Activated CD4-positive, CD25-positive, alpha-beta regulatory T cell (primary cell): ENCODE measurements around the gene ZNF655.
"Not testable (repeated sequence)": the region's sequence is repeated elsewhere in the genome, so short reads cannot be mapped to it uniquely, and the experiment has no call there.

ENCODE experiments used
- DNase-seq, 4 experiments: peaks; one replicate each; lab custom pipeline; 2025; lab: John Stamatoyannopoulos, UW

The ZNF655 gene

DNA sequence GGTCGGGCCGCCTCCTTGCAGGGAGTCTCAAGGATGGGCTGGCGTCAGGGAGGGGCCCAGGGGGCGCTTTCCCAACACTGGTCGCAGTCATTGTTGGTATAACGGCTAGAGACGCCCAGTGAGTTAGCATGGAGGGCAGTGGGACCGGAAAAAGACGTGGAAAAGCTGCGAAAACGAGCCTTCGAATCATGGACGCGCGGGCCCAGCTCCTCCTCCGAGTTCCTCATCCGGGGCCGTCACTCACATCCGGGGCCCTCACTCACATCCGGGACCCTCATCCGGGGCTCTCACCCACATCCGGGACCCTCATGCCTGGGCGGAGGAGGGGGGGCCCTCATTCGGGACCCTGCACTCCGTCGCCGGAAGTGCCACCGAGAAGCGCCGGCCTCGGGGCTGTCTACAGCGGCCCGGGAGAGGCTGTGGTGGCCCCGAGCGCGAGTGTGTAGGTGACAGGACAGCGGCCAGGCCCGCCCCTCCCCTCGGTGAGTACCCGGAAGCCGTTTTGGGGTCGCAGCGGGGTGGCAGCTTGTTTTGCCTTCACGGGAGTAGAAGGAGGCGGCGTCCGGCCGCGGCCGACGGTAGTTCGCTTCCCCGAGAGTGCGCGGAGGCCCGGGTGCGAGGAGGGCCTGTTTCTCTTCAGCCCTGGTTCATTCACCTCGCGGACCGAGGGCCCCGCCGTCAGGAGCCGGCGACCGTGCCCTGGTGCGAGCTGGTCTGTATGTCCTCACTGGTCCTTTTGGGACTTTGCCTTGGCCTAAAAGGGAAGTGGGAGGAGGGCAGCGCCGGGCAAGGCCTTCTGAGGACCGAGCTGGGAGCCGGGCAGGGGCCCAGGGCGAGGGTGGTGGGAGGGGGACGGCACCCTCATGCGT lies at the start of gene ZNF655:
Gene ZNF655 (plus strand): TSS at position 337 of the 869 bp plus-strand sequence. CDS start 1,918 bp downstream, outside the sequence.
- DNase-seq = peak; percentile 77 to 93 (median 88)

GRCh38 chr7:99514050-99514449 lies 44.4 kb upstream of the ZNF655 start:
- DNase-seq = no peak

- DNase-seq = no peak
Measured at GRCh38 chr7:99521399-99521798, 37.0 kb upstream of the ZNF655 start.

- no peak for DNase-seq
Measured at GRCh38 chr7:99525713-99526440, 32.6 kb upstream of the ZNF655 start.

DNA sequence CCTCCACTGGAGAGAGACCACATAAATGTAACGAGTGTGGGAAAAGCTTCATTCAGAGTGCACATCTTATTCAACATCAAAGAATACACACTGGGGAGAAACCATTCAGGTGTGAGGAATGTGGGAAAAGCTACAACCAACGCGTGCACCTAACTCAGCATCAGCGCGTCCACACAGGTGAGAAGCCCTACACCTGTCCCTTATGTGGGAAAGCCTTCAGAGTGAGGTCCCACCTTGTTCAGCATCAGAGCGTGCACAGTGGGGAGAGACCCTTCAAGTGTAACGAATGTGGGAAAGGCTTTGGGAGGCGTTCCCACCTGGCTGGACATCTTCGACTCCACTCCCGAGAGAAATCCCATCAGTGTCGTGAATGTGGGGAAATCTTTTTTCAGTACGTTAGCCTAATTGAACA lies 27.1 kb upstream of the ZNF655 start:
- no peak for DNase-seq

DNA sequence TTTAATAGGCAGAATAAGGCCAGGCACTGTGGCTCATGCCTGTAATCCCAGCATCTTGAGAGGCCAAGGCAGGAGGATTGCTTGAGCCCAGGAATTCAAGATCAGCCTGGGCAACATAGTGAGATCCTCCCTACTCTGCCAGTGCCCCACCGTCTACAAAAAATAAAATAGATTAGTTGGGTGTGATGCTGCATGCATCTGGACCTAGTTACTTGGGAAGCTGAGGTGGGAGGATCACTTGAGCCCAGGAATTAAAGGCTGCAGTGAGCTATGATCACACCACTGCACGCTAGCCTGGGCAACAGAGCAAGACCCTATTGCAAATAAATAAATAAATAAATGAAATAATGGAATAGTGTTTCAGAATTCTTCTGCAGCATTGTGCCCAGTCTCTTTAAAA lies 22.8 kb upstream of the ZNF655 start:
- no peak for DNase-seq

DNA sequence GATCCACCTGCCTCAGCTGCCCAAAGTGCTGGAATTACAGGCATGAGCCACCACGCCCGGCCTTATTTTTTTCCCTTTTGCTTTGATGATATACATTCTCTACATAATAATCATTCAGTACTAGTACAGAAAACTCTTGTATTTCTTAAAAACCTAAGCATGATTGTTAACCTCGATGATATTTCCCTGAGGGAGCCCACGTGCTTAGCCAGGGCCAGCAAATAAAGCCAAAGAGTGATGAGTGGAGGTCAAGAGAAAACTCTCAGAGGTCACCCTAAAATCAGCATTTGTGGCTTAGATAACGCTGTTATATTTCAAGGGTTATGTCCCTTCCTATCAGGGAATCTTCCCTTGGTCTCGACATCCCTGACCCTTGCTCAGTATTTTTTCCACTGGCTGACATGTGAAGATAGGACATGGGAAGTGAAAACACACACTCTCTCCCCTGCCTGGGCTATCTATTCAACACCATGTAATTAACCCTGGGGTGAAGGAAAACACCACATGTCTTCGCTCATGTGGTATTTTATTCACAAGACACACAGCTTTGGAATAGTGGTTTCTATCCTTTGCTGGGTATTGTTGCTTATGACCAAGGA lies 19.1 kb upstream of the ZNF655 start:
- DNase-seq = no peak

GRCh38 chr7:99540542-99540941 lies 17.9 kb upstream of the ZNF655 start:
- no peak for DNase-seq

GRCh38 chr7:99541212-99541611 lies 17.2 kb upstream of the ZNF655 start:
- no peak for DNase-seq

GRCh38 chr7:99543081-99543671 lies 15.3 kb upstream of the ZNF655 start:
- DNase-seq = no peak

DNA sequence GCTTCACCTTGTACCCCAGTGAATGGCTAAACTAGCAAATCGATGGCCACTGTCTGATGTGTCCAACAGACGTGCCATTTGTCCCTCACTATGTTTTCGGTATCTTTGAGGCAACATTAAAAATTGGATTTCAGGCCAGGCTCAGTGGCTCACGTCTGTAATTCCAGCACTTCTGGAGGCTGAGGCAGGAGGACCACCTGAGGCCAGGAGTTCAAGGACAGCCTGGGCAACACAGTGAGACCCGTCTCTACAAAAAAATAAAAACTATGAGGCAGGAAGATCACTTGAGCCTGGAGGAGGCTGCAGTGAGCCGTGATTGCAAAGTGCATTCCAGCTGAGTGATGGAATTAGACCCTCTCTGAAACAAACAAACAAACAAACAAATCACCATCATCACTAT lies 14.5 kb upstream of the ZNF655 start:
- no peak for DNase-seq

GRCh38 chr7:99545308-99545707 lies 13.1 kb upstream of the ZNF655 start:
- not testable (repeated sequence) for DNase-seq

DNA sequence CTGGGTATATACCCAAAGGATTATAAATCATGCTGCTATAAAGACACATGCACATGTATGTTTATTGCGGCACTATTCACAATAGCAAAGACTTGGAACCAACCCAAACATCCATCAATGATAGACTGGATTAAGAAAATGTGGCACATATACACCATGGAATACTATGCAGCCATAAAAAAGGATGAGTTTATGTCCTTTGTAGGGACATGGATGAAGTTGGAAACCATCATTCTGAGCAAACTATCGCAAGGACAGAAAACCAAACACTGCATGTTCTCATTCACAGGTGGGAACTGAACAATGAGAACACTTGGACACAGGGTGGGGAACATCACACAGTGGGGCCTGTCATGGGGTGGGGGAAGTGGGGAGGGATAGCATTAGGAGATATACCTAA lies 8.9 kb upstream of the ZNF655 start:
- not testable (repeated sequence) for DNase-seq

- DNase-seq = no peak
Measured at GRCh38 chr7:99551334-99551733, 7.1 kb upstream of the ZNF655 start.

DNA sequence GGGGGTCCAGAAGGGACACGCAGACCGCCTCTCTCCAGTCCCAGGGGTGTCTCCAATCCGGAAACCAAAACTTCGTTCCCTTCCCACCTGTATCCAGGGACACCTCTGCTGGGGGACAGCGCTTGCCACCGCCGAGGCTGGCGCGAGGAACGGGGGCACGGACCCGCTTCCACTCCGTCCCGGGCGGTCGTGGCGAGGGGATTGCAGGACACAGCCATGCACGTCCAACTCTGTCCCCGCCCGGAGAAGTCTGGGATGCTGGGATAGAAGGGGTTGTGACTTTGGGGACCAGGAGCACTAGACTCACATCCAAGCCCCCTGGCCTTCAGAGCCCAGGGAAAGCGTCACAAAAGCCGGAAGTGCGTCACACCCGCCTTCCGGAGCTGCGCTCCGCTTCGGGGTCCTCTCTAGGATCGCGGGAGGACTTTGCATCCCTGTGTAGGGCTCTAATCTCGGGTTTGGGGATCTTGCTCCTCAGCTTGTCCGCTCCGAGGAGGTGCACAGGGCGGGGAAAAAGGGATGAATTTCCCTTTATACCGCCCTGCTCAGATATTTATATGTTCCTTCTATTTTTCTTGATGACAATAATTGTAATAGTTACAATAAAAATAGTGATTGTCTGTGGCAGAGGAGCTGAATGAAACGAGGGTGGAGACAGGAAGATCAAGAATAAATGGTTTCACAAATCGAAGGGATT lies 6.5 kb upstream of the ZNF655 start, which contains the start of gene FAM200A:
Gene FAM200A (minus strand): TSS at position 348 of the 697 bp plus-strand sequence. CDS start 3,707 bp downstream, outside the sequence.
- peak; percentile 51 to 76 (median 68) for DNase-seq

GRCh38 chr7:99553039-99553438 lies 5.4 kb upstream of the ZNF655 start:
- no peak for DNase-seq

GRCh38 chr7:99554939-99555338 lies 3.5 kb upstream of the ZNF655 start:
- no peak for DNase-seq

DNA sequence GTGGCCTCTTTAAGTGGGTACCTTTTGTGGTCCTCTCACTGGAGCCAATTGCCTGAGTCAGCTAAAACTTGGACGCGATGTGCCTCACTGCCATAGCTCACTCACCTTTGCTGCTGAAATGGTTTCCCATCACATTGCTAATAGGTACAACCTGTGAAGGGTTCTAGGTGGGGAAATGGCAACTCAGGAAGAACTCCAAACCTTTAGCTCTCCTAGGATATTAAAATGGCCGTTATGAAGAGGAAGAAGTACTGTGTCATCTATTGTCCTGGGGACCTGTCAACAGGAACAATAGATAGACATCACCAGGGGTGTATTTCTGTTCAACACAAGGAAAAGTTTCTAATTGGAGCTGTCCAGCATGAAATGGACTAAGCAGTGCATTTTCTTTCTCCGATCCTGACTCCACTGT lies 1.2 kb upstream of the ZNF655 start:
- no peak for DNase-seq

DNA sequence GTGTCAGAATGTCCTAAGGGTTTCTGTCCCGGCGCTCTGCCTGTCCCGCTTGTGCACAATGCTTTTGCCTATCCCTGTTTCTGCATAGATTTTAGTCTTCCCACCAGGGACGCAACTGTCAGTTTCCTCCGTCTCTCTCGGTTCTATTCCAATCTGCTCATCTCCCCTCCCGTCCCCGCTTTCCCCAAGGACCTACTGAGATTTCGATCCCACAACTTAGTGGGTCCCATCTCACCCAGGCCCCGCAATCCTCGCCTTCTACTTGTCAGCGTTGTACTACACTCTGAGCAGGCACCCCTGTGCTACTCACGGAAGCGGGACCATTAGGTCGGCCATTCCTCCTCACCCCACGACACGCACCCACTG lies 519 bp upstream of the ZNF655 start:
- DNase-seq = no peak

DNA sequence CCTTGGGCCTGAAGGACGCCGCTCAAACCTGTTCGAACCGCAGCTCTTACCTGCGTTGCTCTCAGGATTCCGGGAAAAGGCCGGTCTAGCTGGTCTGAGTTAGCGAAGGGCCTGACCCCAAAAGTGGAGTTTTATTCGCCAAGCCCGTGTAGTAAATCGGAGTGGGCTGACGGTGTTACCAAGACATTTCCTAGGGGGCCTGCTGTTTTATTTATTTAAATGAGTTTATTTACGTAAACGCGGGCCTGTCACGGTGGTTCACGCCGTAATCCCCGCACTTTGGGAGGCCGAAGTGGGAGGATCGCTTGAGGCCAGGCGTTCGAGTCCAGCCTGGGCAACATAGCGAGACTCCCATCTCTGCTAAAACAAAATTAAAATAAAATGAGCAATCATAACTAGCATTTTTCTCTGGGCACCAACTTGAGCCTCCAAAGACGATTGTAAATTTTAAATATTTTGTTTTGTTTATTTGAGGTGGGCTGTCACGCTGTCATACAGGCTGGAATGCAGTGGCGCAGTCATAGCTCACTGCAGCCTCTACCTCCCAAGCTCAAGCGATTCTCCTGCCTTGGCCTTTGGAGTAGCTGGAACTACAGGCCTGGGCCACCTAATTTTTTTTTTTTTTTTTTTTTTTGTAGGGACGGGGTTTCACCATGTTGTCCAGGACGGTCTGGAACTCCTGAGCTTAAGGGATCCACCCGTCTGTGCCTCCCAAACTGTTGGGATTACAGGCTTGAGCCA lies 903 bp downstream of the ZNF655 start:
- no peak for DNase-seq
